ENCODE data around the gene XPC. TPM values are rescaled to one million over a fixed set of nuclear protein-coding genes. Genes with fewer than 3 reads are reported as not detected.

XPC gene
- total RNA-seq, 4 donors from 2014 or later: 14.4 to 47.9 (median 30.0) TPM

GRCh38 chr3:14132689-14133088 lies 45.7 kb downstream of the XPC start:
- H3K27ac ChIP-seq: no peak overlapping the region
- H3K9me3 ChIP-seq: no peaks in the 10 kb centered on the region
- no peak for DNase-seq
- H3K4me3 ChIP-seq: no peak overlapping the region
- 88 to 90% methylated on average over 4 to 5 of the region's 6 CpGs for WGBS, 2 donors
- H3K27me3 ChIP-seq: no peaks in the 10 kb centered on the region
- intact Hi-C loops (cut with DNase I): no loop called here
- H3K4me1 ChIP-seq: peaks cover 0 to 42% (median 10%) of the 10 kb centered on the region in 3 donors
- H3K36me3 ChIP-seq: peaks cover 59 to 100% (median 64%) of the 10 kb centered on the region in 3 donors
- TF ChIP-seq POLR2A (IDR thresholded peaks at IDR 0.05) (no peak), CTCF (IDR thresholded peaks at IDR 0.05) (no peak)

- intact Hi-C loops (cut with DNase I): no loop called here
- H3K27me3 ChIP-seq: no peaks in the 10 kb centered on the region
- no peak overlapping the region for H3K27ac ChIP-seq
- TF ChIP-seq CTCF (IDR thresholded peaks at IDR 0.05) (no peak), POLR2A (IDR thresholded peaks at IDR 0.05) (no peak)
- H3K36me3 ChIP-seq: peaks cover 59 to 100% (median 64%) of the 10 kb centered on the region in 3 donors
- H3K9me3 ChIP-seq: no peaks in the 10 kb centered on the region
- no peak for DNase-seq
- WGBS, 2 donors: 85 to 100% methylated on average over 2 to 4 of the region's 8 CpGs
- peaks cover 2 to 42% (median 12%) of the 10 kb centered on the region in 3 donors for H3K4me1 ChIP-seq
- no peak overlapping the region for H3K4me3 ChIP-seq
These were observed 46.3 kb downstream of the XPC start for GRCh38 chr3:14132120-14132519.

GRCh38 chr3:14131134-14131533 lies 47.3 kb downstream of the XPC start:
- intact Hi-C loops (cut with DNase I): no loop called here
- no peak overlapping the region for H3K27ac ChIP-seq
- no peaks in the 10 kb centered on the region for H3K9me3 ChIP-seq
- H3K4me1 ChIP-seq: peaks cover 12 to 42% (median 15%) of the 10 kb centered on the region in 3 donors
- H3K4me3 ChIP-seq: no peak overlapping the region
- H3K27me3 ChIP-seq: no peaks in the 10 kb centered on the region
- peaks cover 59 to 94% (median 60%) of the 10 kb centered on the region in 3 donors for H3K36me3 ChIP-seq
- DNase-seq: no peak
- TF ChIP-seq POLR2A (IDR thresholded peaks at IDR 0.05) (no peak), CTCF (IDR thresholded peaks at IDR 0.05) (no peak)
- WGBS, 2 donors: 80 to 90% methylated on average over 3 to 5 of the region's 5 CpGs

GRCh38 chr3:14130707-14131106 lies 47.7 kb downstream of the XPC start:
- intact Hi-C loops (cut with DNase I): no loop called here
- H3K27ac ChIP-seq: no peak overlapping the region
- no peaks in the 10 kb centered on the region for H3K27me3 ChIP-seq
- peaks cover 12 to 42% (median 19%) of the 10 kb centered on the region in 3 donors for H3K4me1 ChIP-seq
- WGBS, 2 donors: 94 to 100% methylated on average over 2 to 11 of the region's 12 CpGs
- DNase-seq: no peak
- peaks cover 57 to 90% (median 59%) of the 10 kb centered on the region in 3 donors for H3K36me3 ChIP-seq
- H3K9me3 ChIP-seq: no peaks in the 10 kb centered on the region
- TF ChIP-seq CTCF (IDR thresholded peaks at IDR 0.05) (no peak), POLR2A (IDR thresholded peaks at IDR 0.05) (no peak)
- H3K4me3 ChIP-seq: no peak overlapping the region

GRCh38 chr3:14130230-14130629 lies 48.2 kb downstream of the XPC start:
- no peaks in the 10 kb centered on the region for H3K27me3 ChIP-seq
- intact Hi-C loops (cut with DNase I): no loop called here
- H3K27ac ChIP-seq: no peak overlapping the region
- H3K36me3 ChIP-seq: peaks cover 53 to 85% (median 59%) of the 10 kb centered on the region in 3 donors
- no peaks in the 10 kb centered on the region for H3K9me3 ChIP-seq
- WGBS, 2 donors: 92 to 100% methylated on average over 2 to 3 of the region's 4 CpGs
- peaks cover 12 to 42% (median 19%) of the 10 kb centered on the region in 3 donors for H3K4me1 ChIP-seq
- H3K4me3 ChIP-seq: no peak overlapping the region
- TF ChIP-seq POLR2A (IDR thresholded peaks at IDR 0.05) (no peak), CTCF (IDR thresholded peaks at IDR 0.05) (no peak)
- no peak for DNase-seq
